HuH-7 (cell line): ENCODE measurements around the gene BRAP.
"Not testable (repeated sequence)": the region's sequence is repeated elsewhere in the genome, so short reads cannot be mapped to it uniquely, and the experiment has no call there.

ENCODE experiments used
- DNase-seq: peaks from one replicate; pipeline ENCODE4 v3.0.0; 2011; ENCODE audit warnings: low spot score

BRAP gene

GRCh38 chr12:111673503-111673902, 12.3 kb downstream of the BRAP start:
- peak; percentile 21 for DNase-seq

GRCh38 chr12:111672822-111673381, 12.9 kb downstream of the BRAP start:
- no peak for DNase-seq

- no peak for DNase-seq
Measured at GRCh38 chr12:111664961-111665865, 20.5 kb downstream of the BRAP start.

- DNase-seq: no peak
Measured at GRCh38 chr12:111664499-111664898, 21.3 kb downstream of the BRAP start.

- no peak for DNase-seq
Measured at GRCh38 chr12:111656016-111656415, 29.7 kb downstream of the BRAP start.

- no peak for DNase-seq
Measured at GRCh38 chr12:111655356-111655755, 30.4 kb downstream of the BRAP start.

GRCh38 chr12:111653596-111653995, 32.2 kb downstream of the BRAP start:
- no peak for DNase-seq

GRCh38 chr12:111652530-111652929, 33.2 kb downstream of the BRAP start:
- not testable (repeated sequence) for DNase-seq

- no peak for DNase-seq
Measured at GRCh38 chr12:111650912-111651311, 34.8 kb downstream of the BRAP start.

- DNase-seq: no peak
Measured at GRCh38 chr12:111645433-111645832, 40.3 kb downstream of the BRAP start.

GRCh38 chr12:111643427-111643826, 42.3 kb downstream of the BRAP start:
- peak; percentile 28 for DNase-seq

- DNase-seq: no peak
Measured at GRCh38 chr12:111642681-111643426, 42.9 kb downstream of the BRAP start.

- DNase-seq: no peak
Measured at GRCh38 chr12:111640506-111640905, 45.2 kb downstream of the BRAP start.

- no peak for DNase-seq
Measured at GRCh38 chr12:111638556-111638955, 47.2 kb downstream of the BRAP start.

GRCh38 chr12:111636209-111636945, 49.4 kb downstream of the BRAP start:
- DNase-seq: no peak

- no peak for DNase-seq
Measured at GRCh38 chr12:111635524-111635923, 50.2 kb downstream of the BRAP start.

GRCh38 chr12:111628505-111629260, 57.1 kb downstream of the BRAP start:
- DNase-seq: no peak

- no peak for DNase-seq
Measured at GRCh38 chr12:111626230-111626629, 59.5 kb downstream of the BRAP start.

GRCh38 chr12:111624540-111624939, 61.2 kb downstream of the BRAP start:
- DNase-seq: no peak

GRCh38 chr12:111617841-111618240, 67.9 kb downstream of the BRAP start:
- not testable (repeated sequence) for DNase-seq

GRCh38 chr12:111616177-111616623, 69.6 kb downstream of the BRAP start:
- DNase-seq: peak; percentile 44
